ENCODE data around the gene WFDC2. TPM values are rescaled to one million over a fixed set of nuclear protein-coding genes. Genes with fewer than 3 reads are reported as not detected.

WFDC2 gene
- total RNA-seq, 2 experiments from 2014 or later = 1.3 TPM

DNA sequence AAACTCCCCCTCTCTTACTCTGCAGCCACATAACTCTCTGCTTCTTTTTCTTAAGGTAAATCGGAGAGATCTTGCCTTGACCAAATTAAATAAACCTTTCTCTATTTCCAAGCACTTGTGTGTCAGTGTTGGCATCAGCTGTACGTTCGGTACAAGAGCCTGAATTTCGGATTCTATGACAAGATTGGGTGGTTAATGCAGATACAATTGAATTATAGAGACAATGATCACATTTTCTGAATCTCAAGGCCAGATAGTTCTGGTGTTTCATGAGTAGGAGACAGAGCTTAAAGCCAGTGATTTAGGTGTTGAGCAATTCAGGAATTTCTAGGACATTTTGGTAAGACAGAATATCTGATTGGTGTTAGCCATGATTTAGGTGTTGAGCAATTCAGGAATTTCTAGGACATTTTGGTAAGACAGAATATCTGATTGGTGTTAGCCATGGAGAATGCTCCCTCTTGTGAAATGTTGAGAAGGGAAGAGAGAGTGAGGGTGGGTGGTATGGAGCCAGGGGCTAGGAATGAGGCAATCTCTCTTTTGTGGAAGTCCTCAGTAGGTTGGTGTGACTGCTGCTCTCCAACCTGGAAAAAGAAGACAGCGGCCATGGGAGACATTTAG, 40.8 kb downstream of the WFDC2 start:
- DNase-seq (no peak), ATAC-seq (no peak)
- TF ChIP-seq, protein P1, sequence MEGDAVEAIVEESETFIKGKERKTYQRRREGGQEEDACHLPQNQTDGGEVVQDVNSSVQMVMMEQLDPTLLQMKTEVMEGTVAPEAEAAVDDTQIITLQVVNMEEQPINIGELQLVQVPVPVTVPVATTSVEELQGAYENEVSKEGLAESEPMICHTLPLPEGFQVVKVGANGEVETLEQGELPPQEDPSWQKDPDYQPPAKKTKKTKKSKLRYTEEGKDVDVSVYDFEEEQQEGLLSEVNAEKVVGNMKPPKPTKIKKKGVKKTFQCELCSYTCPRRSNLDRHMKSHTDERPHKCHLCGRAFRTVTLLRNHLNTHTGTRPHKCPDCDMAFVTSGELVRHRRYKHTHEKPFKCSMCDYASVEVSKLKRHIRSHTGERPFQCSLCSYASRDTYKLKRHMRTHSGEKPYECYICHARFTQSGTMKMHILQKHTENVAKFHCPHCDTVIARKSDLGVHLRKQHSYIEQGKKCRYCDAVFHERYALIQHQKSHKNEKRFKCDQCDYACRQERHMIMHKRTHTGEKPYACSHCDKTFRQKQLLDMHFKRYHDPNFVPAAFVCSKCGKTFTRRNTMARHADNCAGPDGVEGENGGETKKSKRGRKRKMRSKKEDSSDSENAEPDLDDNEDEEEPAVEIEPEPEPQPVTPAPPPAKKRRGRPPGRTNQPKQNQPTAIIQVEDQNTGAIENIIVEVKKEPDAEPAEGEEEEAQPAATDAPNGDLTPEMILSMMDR (IDR thresholded peaks at IDR 0.05) = no peak
- Mint-ChIP-seq H3K27me3 (peaks cover 29% of the 10 kb centered on the region), H3K4me3 (no peak overlapping the region), H3K36me3 (ENCODE audit: low read depth) (no peaks in the 10 kb centered on the region), H3K4me1 (ENCODE audit: low read depth) (peaks cover 12% of the 10 kb centered on the region), H3K9me3 (no peaks in the 10 kb centered on the region), H3K27ac (no peak overlapping the region)
- ChIA-PET CTCF (interaction anchor here (0.7 to 1.6 kb wide), 2 partner anchors 33 to 261 kb away, joined by 3 read pairs; no protein-coding TSS in a partner anchor), POLR2A (no interaction called here)
- intact Hi-C loops (cut with micrococcal nuclease) = no loop called here

DNA sequence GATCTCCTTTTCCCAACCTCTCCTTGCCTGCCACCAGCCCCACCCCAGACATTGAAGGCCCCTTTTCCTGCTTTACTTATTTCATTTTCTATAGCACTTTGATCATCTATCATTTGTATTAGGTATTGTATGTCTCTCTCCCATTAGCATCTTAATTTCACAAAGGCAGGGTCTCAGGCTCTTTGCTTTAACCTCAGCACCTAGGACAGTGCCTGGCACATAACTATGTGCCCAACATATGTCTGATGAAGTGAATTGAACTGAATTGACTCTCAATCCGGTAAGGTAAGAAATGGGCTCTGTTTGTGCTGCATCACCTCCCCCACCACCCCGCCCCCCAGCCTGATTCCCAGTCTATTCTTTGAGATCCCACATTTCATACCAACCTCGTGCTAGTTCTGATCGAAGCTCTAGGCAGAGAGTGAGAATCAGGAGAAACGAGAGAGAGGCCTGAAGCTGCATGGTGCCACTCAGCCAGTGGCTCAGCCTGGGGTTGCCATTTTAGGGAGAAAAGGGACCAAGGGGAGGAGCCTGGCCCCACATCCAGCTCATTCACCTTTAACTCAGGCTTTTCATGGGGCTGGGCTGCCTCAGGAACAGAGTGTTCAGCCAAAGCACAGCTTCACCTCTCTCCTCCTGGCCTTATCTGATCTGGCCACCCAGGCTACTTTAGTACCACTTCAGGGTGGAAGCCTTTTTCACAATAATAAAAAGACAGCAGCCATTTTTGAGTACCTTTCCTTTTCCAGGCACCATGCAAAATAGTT, 45.8 kb downstream of the WFDC2 start, which contains the start of gene SPINT3:
Gene SPINT3, minus strand, starts transcription at position 476 of the 767 bp plus-strand sequence. Its CDS starts 14 bp downstream, at position 462.
- ChIA-PET CTCF (interaction anchor here (1.1 kb wide), 1 partner anchor 256 kb away, joined by 3 read pairs; no protein-coding TSS in a partner anchor), POLR2A (no interaction called here)
- DNase-seq (no peak), ATAC-seq (no peak)
- Mint-ChIP-seq H3K36me3 (ENCODE audit: low read depth) (no peaks in the 10 kb centered on the region), H3K9me3 (no peaks in the 10 kb centered on the region), H3K4me3 (no peak within 1 kb of the TSS), H3K27ac (no peak within 1 kb of the TSS), H3K27me3 (peaks cover 22% of the 10 kb centered on the region), H3K4me1 (ENCODE audit: low read depth) (no peaks in the 10 kb centered on the region)
- intact Hi-C loops (cut with micrococcal nuclease) = no loop called here
- TF ChIP-seq, protein P1 (IDR thresholded peaks at IDR 0.05) = no peak

DNA sequence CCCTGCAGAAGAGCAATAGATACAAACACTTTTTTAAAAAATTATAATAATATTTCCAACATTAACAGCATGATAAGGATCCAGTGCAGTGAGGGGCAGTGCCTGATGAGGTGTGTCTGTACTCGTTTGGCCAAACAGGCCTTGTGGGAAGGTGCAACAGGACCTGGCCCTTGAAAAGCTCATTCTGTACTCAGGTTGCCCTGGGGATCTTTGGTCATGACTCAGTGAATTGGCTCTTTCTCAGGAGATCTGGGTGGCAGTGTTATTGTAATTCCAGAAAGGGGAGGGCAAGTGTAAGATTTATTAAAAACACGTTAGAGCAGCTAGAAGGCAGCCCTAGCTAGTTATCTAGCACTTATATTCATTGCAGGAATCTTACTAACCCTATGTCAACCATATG, 48.7 kb downstream of the WFDC2 start:
- DNase-seq (no peak), ATAC-seq (no peak)
- H3K36me3 Mint-ChIP-seq (ENCODE audit: low read depth) = no peaks in the 10 kb centered on the region
- POLR2A ChIA-PET = no interaction called here
- no peaks in the 10 kb centered on the region for H3K9me3 Mint-ChIP-seq
- TF ChIP-seq, protein P1 (IDR thresholded peaks at IDR 0.05) = no peak
- H3K4me3 Mint-ChIP-seq = no peak overlapping the region
- intact Hi-C loops (cut with micrococcal nuclease) = no loop called here
- CTCF ChIA-PET = interaction anchor here (0.5 to 1.4 kb wide), 2 partner anchors 253 to 293 kb away, joined by 3 read pairs; no protein-coding TSS in a partner anchor
- H3K4me1 Mint-ChIP-seq (ENCODE audit: low read depth) = no peaks in the 10 kb centered on the region
- no peak overlapping the region for H3K27ac Mint-ChIP-seq
- peaks cover 23% of the 10 kb centered on the region for H3K27me3 Mint-ChIP-seq

DNA sequence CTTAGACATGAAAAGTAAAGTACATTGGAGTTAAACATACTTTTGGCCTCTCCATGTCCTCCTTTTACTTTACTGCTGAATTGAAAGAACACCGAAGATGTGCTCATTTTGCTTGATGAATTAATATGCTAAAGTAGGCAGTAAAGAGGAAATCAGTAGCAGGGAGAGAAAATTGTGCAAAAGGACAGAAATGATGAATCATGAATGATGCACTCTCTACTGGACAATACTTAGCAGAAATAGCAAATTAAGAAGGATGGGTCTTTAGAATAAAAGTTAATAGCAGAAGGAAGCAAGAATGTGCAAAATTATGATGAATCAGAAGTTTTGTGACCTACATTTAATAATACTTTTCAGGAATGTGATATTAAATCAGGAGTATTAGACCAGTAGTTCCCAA, 54.3 kb downstream of the WFDC2 start:
- ChIA-PET POLR2A (no interaction called here), CTCF (interaction anchor here (1.4 to 2.6 kb wide), 2 partner anchors 44 to 247 kb away, joined by 3 to 5 read pairs; no protein-coding TSS in a partner anchor)
- intact Hi-C loops (cut with micrococcal nuclease) = no loop called here
- TF ChIP-seq, protein P1 (IDR thresholded peaks at IDR 0.05) = no peak
- no peak for DNase-seq
- Mint-ChIP-seq H3K27me3 (peaks cover 34% of the 10 kb centered on the region), H3K36me3 (ENCODE audit: low read depth) (no peaks in the 10 kb centered on the region), H3K4me1 (ENCODE audit: low read depth) (no peaks in the 10 kb centered on the region), H3K9me3 (no peaks in the 10 kb centered on the region), H3K4me3 (no peak overlapping the region), H3K27ac (no peak overlapping the region)
- ATAC-seq = no peak

GRCh38 chr20:45527294-45527693, 57.7 kb downstream of the WFDC2 start:
- ATAC-seq (no peak), DNase-seq (no peak)
- Mint-ChIP-seq H3K27me3 (peaks cover 37% of the 10 kb centered on the region), H3K27ac (no peak overlapping the region), H3K4me1 (ENCODE audit: low read depth) (no peaks in the 10 kb centered on the region), H3K9me3 (no peaks in the 10 kb centered on the region), H3K36me3 (ENCODE audit: low read depth) (no peaks in the 10 kb centered on the region), H3K4me3 (no peak overlapping the region)
- TF ChIP-seq, protein P1 (IDR thresholded peaks at IDR 0.05) = no peak
- ChIA-PET POLR2A (no interaction called here), CTCF (no interaction called here)
- intact Hi-C loops (cut with micrococcal nuclease) = no loop called here

Data from activated CD8-positive, alpha-beta T cell treated with anti-CD3 and anti-CD28 coated beads for 36 hours (primary cell).